ENCODE measurements around the gene TOX4.
"Not testable (repeated sequence)": the region's sequence is repeated elsewhere in the genome, so short reads cannot be mapped to it uniquely, and the experiment has no call there.

TOX4 gene

DNA sequence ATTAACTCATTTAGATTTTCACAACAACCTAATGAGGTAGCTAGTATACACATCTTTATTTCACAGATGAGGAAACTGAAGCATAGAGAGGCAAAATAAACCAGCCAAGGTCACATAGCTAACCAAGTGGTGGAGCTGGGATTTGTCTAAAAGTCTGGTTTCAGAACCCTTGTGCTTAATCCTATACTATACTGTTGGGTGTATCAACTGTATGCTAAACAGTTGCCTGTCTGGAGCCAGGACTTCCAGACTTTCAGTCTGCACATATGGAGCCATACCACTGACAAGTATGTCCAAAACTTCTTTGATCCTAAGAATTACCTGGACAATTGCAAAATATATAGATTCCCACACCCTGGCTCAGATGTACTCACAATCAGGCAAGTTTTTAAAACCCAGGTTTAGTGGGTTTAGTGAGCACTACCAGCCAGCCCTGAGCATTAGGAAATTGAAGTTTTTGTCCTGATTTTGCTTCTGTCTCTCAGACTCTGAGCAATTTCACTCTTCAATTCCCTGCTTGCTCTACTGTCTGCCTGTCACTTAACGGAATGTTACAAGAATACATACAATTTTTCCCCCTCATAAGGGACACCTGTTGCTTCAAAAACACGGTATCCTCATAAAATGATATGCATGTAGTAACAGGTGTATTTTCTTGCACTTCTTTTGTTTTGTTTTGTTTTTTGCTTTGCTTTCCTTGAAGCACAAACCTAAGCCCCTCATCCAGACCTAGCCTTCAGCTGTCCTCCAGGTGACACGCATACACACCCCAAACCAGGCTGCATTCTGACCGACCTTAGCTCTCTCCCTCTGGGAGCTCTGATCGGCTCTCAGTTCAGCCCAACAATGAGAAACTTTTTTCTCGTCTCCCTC is 58.8 kb downstream of the TOX4 start:
- DNase-seq = no peak

DNA sequence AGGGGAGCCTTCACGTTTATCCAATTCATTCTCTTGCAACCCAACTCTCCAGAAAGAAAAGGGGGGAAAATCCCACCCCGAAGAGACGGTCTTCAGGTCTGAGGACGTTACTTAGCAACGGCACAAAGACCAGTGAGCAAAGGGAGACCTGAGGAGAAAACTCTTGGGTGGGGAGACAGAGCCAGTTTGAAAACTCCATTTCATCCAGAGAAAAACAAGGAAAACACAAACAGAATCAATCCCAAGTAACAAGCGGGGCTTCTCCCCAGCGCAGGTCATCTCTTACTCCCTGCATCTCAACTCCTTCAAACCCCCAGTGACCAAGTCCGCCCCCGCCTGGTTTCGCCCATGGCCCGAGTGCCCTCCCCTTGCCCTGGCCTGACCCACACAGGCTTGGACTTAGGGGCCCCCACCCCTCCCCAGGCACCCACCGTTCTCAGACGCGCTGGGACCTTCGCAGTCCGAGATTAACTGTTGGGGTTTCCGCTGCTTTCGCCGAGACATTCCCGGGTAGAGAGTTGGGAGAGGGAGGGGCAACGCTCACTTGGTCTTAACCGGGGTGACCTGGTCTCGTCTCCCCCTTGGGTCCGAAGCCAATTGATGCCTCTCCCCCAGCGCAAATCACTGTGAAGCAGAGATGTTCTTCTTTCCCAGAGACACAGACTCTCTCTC is 59.6 kb downstream of the TOX4 start:
- DNase-seq = no peak

DNA sequence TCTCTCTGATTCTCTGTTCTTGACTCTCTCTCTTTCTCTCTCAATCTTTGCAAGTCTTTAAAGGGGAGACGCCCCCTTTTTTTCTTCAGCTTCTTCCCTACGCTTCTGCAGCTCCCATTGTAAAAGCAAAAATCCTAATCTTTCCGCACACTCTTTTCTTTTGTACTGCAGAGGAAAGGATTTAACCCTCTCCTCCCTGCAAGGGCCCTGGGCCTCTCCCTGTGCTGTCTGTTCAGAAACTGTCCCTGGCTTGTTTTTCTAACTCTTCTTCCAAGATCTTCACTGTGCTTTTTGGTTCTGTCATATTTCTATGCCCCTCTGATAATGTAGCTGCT is 60.1 kb downstream of the TOX4 start:
- DNase-seq = no peak

DNA sequence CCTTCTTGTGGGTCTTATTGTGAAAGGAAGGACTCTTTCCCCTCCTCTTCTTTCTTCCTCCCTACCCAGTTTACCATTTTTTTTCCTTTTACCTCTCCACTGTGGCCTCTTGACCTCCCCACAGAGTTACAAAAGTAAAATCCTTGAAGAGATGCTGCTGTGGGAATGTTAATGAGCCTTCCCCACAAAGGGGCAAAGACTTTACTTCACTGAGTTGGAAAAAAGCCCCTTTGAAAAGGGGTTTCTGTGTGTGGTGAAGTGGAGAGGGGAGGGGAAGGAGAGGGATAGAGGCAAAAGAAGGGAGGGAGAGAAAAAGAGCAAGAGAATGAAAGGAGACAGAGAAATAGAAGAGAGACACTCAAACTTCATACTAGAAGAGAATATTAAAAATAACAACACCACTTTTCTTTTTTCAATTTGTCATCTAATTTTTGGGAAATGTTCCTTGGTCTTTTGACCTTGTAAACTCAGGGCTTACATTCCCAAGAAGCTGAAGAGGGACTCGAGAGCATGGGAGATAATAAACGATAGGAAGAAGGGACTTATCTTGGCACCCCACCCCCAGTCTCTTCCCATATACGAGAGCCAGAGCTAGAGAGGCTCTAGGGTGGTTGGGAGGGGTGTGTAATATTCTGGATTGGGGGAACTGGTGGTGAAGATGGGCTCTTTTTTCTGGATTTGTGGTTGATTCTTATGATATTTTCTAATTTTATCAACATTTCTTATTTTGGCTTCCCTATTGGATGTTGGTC is 62.4 kb downstream of the TOX4 start:
- DNase-seq = no peak

DNA sequence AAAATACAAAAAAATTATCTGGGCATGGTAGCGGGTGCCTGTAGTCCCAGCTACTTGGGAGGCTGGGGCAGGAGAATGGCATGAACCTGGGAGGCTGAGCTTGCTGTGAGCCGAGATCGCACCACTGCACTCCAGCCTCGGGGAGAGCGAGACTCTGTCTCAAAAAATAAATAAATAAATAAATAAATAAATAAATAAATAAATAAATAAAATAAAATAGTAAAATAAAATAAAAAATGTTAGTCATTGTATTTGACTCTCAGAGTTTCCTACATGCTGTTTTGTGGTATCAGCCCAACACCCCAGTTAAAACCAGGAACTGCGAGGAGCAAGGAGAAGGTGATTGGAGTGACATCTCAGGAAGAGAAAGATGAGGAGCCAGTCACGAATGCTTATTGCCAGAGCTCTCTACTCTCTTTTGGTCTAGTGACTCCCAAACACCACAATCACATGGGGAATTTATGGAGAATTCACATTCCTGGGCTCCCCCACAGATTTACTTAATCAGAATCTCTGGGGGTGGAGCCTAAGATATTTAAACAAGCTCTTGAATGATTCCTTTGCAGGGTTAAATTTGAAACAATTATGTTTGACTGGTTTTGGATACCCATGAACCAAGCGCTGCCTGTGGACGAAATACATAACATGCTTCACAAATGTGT is 64.5 kb downstream of the TOX4 start:
- DNase-seq = no peak

DNA sequence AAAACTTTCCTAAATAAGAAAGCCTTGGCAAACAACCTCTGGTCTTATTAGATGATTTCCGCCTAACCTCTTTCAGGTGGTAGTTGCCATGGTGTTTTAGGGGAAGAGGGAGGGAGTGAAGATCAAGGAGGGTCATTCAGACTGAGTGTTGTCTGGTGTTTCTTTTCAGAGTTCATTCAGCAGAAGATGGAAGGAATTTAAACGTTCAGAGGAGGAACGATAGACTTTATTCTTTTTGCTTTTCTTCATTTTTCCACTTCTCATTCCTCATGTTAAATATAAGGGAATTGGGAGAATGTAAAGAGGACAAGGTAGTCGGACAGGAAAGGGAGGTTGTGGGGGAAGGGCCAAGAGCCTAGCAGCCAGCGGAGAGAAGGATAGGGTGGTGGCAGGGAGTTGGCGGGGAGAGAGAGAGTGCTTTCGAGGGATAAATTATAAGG is 66.5 kb downstream of the TOX4 start:
- DNase-seq = no peak

DNA sequence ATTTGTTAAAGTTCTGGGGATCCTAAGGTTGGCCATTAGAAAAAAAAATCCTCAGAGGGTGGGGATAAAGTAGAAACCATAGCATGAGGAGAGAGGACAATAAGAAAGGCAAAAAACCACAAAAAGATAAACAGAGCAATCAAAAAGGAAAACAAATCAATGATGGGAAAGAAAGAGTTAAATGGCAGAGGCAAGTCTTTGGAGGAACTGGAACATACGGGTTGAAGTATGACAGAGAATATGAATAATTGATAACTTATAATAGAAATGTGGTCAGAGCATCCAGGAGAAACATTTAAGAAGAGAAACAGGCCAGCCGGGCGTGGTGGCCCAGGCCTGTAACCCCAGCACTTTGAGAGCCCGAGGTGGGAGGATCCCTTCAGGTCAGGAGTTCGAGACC is 67.0 kb downstream of the TOX4 start:
- DNase-seq = no peak

DNA sequence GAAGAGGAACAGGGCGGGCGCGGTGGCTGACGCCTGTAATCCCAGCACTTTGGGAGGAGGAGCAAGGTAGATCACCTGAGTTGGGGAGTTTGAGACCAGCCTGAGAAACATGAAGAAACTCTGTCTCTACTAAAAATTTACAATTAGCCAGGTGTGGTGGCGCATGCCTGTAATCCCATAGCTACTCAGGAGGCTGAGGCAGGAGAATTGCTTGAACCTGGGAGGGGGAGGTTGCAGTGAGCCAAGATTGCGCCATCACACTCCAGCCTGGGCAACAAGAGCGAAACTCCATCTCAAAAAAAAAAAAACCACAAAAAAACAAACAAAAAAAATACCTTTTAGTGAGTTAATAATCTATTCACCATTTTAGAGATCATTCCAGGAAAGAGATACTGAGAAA is 67.6 kb downstream of the TOX4 start:
- DNase-seq = not testable (repeated sequence)

Data from NCI-H1105 treated with DMSO at 0.1 percent for 48 hours (cell line).